Tibial nerve (tissue), 4 donors: ENCODE data around the gene DENND2A.
"Not testable (repeated sequence)": the region's sequence is repeated elsewhere in the genome, so short reads cannot be mapped to it uniquely, and the experiment has no call there.

Source experiments
- EP300 ChIP-seq, 2 donors: sonication (generic); formaldehyde crosslinking; IDR thresholded peaks; one replicate each; pipeline ENCODE4 v1.6.1; 2017; ENCODE audit warnings: antibody characterized with exemption in 2 of 2, mild to moderate bottlenecking in 1 of 2
- POLR2A ChIP-seq, 2 donors: fragments of 450-650 bp; IDR thresholded peaks; one replicate each; pipeline ENCODE4 v1.6.1; 2017; ENCODE audit warnings: antibody characterized with exemption in 2 of 2, mild to moderate bottlenecking in 2 of 2, moderate library complexity in 2 of 2
- TF ChIP-seq, protein P1 (sequence below), 5 experiments: fragments of 200-600 bp in 3 of 5; fragments of 450-650 bp in 2 of 5; sonication (generic) in 3 of 5; IDR thresholded peaks; one replicate each; pipeline ENCODE4 v1.5.1; 2016 to 2019; ENCODE audit warnings: antibody characterized with exemption in 5 of 5, mild to moderate bottlenecking in 3 of 5, moderate library complexity in 2 of 5

DNA sequence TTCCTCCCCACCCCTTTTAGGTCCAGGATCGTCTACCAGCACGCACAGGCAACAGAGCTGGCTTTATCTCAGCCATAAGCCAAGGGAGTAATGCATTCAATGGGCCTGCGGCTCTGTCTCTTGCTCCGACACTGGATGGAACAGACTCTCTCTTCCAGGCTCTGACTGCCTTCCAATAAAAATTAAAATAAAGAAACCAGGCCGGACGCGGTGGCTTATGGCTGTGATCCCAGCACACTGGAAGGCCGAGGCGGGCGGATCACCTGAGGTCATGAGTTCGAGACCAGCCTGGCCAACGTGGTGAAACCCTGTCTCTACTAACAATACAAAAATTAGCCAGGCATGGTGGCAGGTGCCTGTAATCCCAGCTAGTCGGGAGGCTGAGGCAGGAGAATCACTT is 4.1 kb upstream of the DENND2A start:
- TF ChIP-seq, protein P1, sequence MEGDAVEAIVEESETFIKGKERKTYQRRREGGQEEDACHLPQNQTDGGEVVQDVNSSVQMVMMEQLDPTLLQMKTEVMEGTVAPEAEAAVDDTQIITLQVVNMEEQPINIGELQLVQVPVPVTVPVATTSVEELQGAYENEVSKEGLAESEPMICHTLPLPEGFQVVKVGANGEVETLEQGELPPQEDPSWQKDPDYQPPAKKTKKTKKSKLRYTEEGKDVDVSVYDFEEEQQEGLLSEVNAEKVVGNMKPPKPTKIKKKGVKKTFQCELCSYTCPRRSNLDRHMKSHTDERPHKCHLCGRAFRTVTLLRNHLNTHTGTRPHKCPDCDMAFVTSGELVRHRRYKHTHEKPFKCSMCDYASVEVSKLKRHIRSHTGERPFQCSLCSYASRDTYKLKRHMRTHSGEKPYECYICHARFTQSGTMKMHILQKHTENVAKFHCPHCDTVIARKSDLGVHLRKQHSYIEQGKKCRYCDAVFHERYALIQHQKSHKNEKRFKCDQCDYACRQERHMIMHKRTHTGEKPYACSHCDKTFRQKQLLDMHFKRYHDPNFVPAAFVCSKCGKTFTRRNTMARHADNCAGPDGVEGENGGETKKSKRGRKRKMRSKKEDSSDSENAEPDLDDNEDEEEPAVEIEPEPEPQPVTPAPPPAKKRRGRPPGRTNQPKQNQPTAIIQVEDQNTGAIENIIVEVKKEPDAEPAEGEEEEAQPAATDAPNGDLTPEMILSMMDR (IDR thresholded peaks at IDR 0.05): not testable (repeated sequence)
- not testable (repeated sequence) for TF ChIP-seq POLR2A, EP300 (IDR thresholded peaks at IDR 0.05)
